ENCODE data around the gene SOCS3.
A peak's percentile ranks its signal among the peaks of the same experiment; 100 is the strongest.

SOCS3 gene

GRCh38 chr17:78341559-78342448, 18.1 kb downstream of the SOCS3 start:
- Histone ChIP-seq H4K20me1 (ENCODE audit: insufficient read depth, low read length) (no peaks in the 10 kb centered on the region), H3K9me2 (ENCODE audit: low read depth, low read length) (no peaks in the 10 kb centered on the region), H3K9me3 (ENCODE audit: low read length) (no peaks in the 10 kb centered on the region), H3K79me2 (ENCODE audit: insufficient read depth, low read length) (no peaks in the 10 kb centered on the region), H3K36me3 (ENCODE audit: insufficient read depth, low read length) (no peaks in the 10 kb centered on the region), H3K4me1 (ENCODE audit: insufficient read depth, low read length, severe bottlenecking) (peaks cover 38% of the 10 kb centered on the region), H3K27me3 (ENCODE audit: insufficient read depth, low read length) (peaks cover 10% of the 10 kb centered on the region), H3K27ac (ENCODE audit: low read depth, low read length, poor library complexity, severe bottlenecking) (no peak overlapping the region), H3K9ac (ENCODE audit: low read length) (no peak overlapping the region), H3F3A (ENCODE audit: insufficient read depth, low read length) (no peaks in the 10 kb centered on the region), H3K4me3 (ENCODE audit: low read depth, low read length, poor library complexity, severe bottlenecking) (no peak overlapping the region), H3K4me2 (ENCODE audit: low read length) (0 out of 2 replicates have a peak overlapping the region, but pooled peaks have one; percentile 38), H2AFZ (ENCODE audit: low read length) (no peak overlapping the region)
- TF ChIP-seq EZH2 (IDR thresholded peaks at IDR 0.05; ENCODE audit: borderline replicate concordance, low read length) = no peak
- no peak for TF ChIP-seq CTCF (IDR thresholded peaks at IDR 0.05; ENCODE audit: low read length)

- H2AFZ ChIP-seq (ENCODE audit: low read length) = no peak overlapping the region
- TF ChIP-seq EZH2 (IDR thresholded peaks at IDR 0.05; ENCODE audit: borderline replicate concordance, low read length) (no peak), CTCF (IDR thresholded peaks at IDR 0.05; ENCODE audit: low read length) (no peak)
- H3K4me1 ChIP-seq (ENCODE audit: insufficient read depth, low read length, severe bottlenecking) = peaks cover 38% of the 10 kb centered on the region
- H3K36me3 ChIP-seq (ENCODE audit: insufficient read depth, low read length) = no peaks in the 10 kb centered on the region
- H3F3A ChIP-seq (ENCODE audit: insufficient read depth, low read length) = no peaks in the 10 kb centered on the region
- no peaks in the 10 kb centered on the region for H3K9me2 ChIP-seq (ENCODE audit: low read depth, low read length)
- no peaks in the 10 kb centered on the region for H3K9me3 ChIP-seq (ENCODE audit: low read length)
- no peak overlapping the region for H3K4me3 ChIP-seq (ENCODE audit: low read depth, low read length, poor library complexity, severe bottlenecking)
- H3K79me2 ChIP-seq (ENCODE audit: insufficient read depth, low read length) = no peaks in the 10 kb centered on the region
- H3K27ac ChIP-seq (ENCODE audit: low read depth, low read length, poor library complexity, severe bottlenecking) = no peak overlapping the region
- no peak overlapping the region for H3K9ac ChIP-seq (ENCODE audit: low read length)
- peaks cover 10% of the 10 kb centered on the region for H3K27me3 ChIP-seq (ENCODE audit: insufficient read depth, low read length)
- H3K4me2 ChIP-seq (ENCODE audit: low read length) = no peak overlapping the region
- H4K20me1 ChIP-seq (ENCODE audit: insufficient read depth, low read length) = no peaks in the 10 kb centered on the region
Measured at GRCh38 chr17:78340183-78340955, 19.5 kb downstream of the SOCS3 start.

GRCh38 chr17:78338486-78339259, 21.2 kb downstream of the SOCS3 start:
- Histone ChIP-seq H3K4me2 (ENCODE audit: low read length) (no peak overlapping the region), H3K27ac (ENCODE audit: low read depth, low read length, poor library complexity, severe bottlenecking) (no peak overlapping the region), H3F3A (ENCODE audit: insufficient read depth, low read length) (no peaks in the 10 kb centered on the region), H3K36me3 (ENCODE audit: insufficient read depth, low read length) (no peaks in the 10 kb centered on the region), H3K27me3 (ENCODE audit: insufficient read depth, low read length) (peaks cover 10% of the 10 kb centered on the region), H3K79me2 (ENCODE audit: insufficient read depth, low read length) (no peaks in the 10 kb centered on the region), H3K9me2 (ENCODE audit: low read depth, low read length) (no peaks in the 10 kb centered on the region), H3K4me1 (ENCODE audit: insufficient read depth, low read length, severe bottlenecking) (peaks cover 34% of the 10 kb centered on the region), H4K20me1 (ENCODE audit: insufficient read depth, low read length) (no peaks in the 10 kb centered on the region), H3K9ac (ENCODE audit: low read length) (no peak overlapping the region), H3K4me3 (ENCODE audit: low read depth, low read length, poor library complexity, severe bottlenecking) (no peak overlapping the region), H2AFZ (ENCODE audit: low read length) (no peak overlapping the region), H3K9me3 (ENCODE audit: low read length) (no peaks in the 10 kb centered on the region)
- TF ChIP-seq CTCF (IDR thresholded peaks at IDR 0.05; ENCODE audit: low read length) (no peak), EZH2 (IDR thresholded peaks at IDR 0.05; ENCODE audit: borderline replicate concordance, low read length) (no peak)
